HFF-Myc (cell line): ENCODE measurements around the gene TYRP1.
A peak's percentile ranks its signal among the peaks of the same experiment; 100 is the strongest.

Source experiments
- DNase-seq: peaks from one replicate; pipeline ENCODE4 v3.0.0-alpha.2; 2011; ENCODE audit warnings: low read depth; ENCODE audit errors: extremely low read depth
- H3K4me3 ChIP-seq: replicated peaks from 2 replicates; pipeline ENCODE4 v1.5.1; 2011; ENCODE audit warnings: low read depth, mild to moderate bottlenecking, control low read depth, low read length
- CTCF ChIP-seq: IDR thresholded peaks from 2 replicates; pipeline ENCODE4 v1.5.1; 2012; ENCODE audit warnings: mild to moderate bottlenecking, low read depth, low read length, control low read depth; ENCODE audit errors: missing control alignments

The TYRP1 gene

GRCh38 chr9:12715268-12715667 is 22.1 kb downstream of the TYRP1 start:
- TF ChIP-seq CTCF: no peak
- H3K4me3 ChIP-seq: no peak overlapping the region
- DNase-seq: no peak

- DNase-seq: no peak
- TF ChIP-seq CTCF: no peak
- H3K4me3 ChIP-seq: no peak overlapping the region
These were observed 23.8 kb downstream of the TYRP1 start for GRCh38 chr9:12716823-12717600.

GRCh38 chr9:12717907-12718306 is 24.7 kb downstream of the TYRP1 start:
- no peak for DNase-seq
- no peak for TF ChIP-seq CTCF
- no peak overlapping the region for H3K4me3 ChIP-seq

GRCh38 chr9:12718482-12719026 is 25.4 kb downstream of the TYRP1 start:
- no peak for TF ChIP-seq CTCF
- H3K4me3 ChIP-seq: no peak overlapping the region
- no peak for DNase-seq

- no peak for DNase-seq
- peak; percentile 29 for TF ChIP-seq CTCF
- H3K4me3 ChIP-seq: no peak overlapping the region
These were observed 26.2 kb downstream of the TYRP1 start for GRCh38 chr9:12719431-12719830.

- no peak for TF ChIP-seq CTCF
- H3K4me3 ChIP-seq: no peak overlapping the region
- DNase-seq: no peak
These were observed 27.4 kb downstream of the TYRP1 start for GRCh38 chr9:12720551-12720950.

GRCh38 chr9:12722131-12722530 is 28.9 kb downstream of the TYRP1 start:
- no peak for DNase-seq
- no peak for TF ChIP-seq CTCF
- no peak overlapping the region for H3K4me3 ChIP-seq
